Eye (tissue), 1 donor: ENCODE data around the gene NUFIP1.
"Not testable (repeated sequence)": the region's sequence is repeated elsewhere in the genome, so short reads cannot be mapped to it uniquely, and the experiment has no call there.

Experiments
- DNase-seq: peaks from one replicate; pipeline ENCODE4 v3.0.0-alpha.2; 2015

The NUFIP1 gene

GRCh38 chr13:44969551-44970484 lies 19.5 kb downstream of the NUFIP1 start:
- peak; percentile 83 for DNase-seq

DNA sequence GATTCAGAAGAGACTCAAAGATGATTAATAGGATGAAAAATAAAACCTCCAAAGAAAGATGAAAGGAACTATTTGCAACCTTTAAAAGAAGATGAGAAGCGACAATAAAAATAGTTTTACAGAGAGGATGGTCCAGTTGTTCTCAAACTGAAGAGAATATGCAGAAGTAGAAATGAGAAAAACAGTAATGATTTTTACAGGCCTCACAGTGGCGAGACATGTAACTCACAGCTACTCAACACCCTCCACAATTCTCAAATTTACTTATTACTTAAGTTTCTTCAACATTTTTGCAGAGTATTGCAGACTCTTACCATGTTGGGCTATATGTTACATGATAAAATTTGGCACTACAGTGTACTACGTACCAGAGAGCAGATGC lies 20.8 kb downstream of the NUFIP1 start:
- DNase-seq = no peak

- peak; percentile 71 for DNase-seq
Observed at GRCh38 chr13:44967704-44968433, 21.4 kb downstream of the NUFIP1 start.

- no peak for DNase-seq
Observed at GRCh38 chr13:44961997-44962396, 27.3 kb downstream of the NUFIP1 start.

GRCh38 chr13:44955406-44955805 lies 33.9 kb downstream of the NUFIP1 start:
- peak; percentile 33 for DNase-seq

DNA sequence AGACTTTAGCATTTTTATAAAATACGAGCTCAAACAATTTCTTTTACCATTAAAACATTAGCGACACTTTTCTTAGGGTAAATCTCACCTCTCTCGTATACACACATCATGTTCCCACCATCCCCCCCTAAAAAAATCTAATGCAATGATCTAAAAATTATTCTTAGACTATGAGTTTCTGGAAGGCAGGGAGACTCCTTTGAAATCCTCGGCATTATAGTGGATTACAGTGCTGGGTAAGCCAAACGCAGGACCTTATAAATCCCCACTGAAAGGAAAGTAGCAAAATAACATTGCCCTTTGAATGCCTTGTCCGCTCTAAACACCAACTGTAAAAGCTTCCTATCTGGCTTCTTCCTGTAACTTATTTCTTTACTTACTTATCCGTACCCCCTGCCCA lies 35.0 kb downstream of the NUFIP1 start:
- no peak for DNase-seq

GRCh38 chr13:44952671-44953070 lies 36.6 kb downstream of the NUFIP1 start:
- no peak for DNase-seq

DNA sequence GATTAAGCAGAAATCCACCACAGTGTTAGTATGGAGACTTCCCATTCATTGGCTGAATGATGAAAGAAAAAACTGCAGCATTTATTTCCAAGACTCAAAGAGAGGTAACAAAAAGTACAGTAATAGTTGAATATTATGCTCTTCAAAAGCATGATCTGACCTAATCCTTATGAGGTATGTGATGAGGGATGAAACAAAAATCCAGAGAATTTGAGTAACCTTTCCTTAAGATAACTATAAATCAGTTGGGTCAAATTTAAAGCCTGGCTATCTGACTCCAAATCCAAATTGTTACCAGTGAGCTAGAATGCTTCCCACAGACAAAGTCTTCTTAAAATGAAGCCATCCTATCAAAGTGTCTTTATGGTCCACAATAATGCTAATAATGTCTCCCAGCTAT lies 38.1 kb downstream of the NUFIP1 start:
- no peak for DNase-seq

DNA sequence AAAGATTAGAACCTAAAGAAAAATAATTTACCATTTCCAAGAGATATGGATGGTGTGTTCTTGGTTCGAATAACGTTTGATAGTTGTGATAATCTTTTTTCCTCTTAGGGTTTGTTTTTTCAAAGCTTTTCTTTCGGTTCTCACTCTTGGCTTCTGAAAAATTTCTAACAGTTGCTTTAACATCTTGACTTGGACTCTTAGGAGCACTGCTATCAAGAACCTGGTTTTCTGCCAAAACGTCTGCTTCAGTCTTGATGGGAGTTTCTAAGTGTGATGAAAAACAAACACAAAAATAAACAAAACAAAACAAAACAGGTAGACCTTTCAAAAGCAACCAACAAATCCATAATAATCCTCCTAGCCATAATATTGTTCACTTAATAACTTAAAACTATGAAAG lies 45.9 kb downstream of the NUFIP1 start:
- DNase-seq = not testable (repeated sequence)

DNA sequence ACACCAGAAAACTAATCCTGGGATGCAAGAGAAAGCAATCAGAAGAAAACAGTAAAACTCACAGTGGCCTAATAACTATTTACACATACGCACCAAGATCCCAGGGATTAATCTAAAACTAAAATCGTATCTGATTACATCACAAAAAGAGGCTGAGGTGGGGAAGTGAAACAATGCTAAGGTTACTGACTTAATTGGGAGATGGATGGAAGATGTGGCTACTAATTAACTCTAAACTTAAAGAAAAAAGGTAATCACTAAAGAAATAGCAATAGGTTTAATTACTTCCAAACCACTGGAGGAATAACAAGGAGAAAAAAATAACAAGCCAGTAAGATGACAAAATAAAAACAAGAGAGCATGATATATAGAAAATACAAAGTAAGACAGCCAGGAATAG lies 50.4 kb downstream of the NUFIP1 start:
- no peak for DNase-seq

DNA sequence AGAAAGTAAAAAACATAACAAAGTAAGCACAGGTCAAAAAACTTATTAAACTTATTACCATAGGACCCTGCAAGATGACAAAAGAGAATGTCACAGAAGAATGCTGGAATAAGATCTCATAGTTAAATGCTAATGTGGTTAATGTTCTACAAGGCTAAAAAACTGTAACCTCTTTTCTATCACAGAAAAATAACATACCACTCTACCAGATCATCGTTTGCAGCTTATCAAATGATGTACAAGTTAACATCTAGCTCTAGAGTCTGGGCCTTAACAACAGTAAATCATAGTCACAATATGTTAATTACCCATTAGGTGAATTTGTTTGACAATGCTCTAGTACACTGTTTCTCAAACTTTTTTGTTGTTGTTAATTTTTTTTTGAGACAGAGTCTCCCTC lies 53.0 kb downstream of the NUFIP1 start:
- no peak for DNase-seq

DNA sequence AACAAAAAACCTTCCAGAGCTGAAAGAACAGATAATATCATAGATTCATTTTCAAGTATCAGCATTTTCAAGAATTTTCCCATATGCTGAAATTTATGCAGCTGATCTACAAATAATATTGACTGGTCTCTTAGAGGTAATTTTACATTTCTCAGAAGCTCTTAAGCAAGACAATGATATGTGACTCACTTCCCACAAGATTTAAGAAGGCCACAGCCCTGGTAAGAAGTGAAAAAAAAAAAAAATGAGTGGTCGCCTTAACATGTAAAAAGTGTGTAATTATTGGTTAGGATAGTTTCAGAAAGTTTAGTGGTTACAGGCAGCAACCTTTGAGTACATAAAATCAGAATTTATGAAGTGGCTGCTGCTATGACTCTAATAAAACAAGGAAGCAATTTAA lies 54.5 kb downstream of the NUFIP1 start:
- DNase-seq = no peak

GRCh38 chr13:44932850-44933251 lies 56.4 kb downstream of the NUFIP1 start:
- DNase-seq = no peak

DNA sequence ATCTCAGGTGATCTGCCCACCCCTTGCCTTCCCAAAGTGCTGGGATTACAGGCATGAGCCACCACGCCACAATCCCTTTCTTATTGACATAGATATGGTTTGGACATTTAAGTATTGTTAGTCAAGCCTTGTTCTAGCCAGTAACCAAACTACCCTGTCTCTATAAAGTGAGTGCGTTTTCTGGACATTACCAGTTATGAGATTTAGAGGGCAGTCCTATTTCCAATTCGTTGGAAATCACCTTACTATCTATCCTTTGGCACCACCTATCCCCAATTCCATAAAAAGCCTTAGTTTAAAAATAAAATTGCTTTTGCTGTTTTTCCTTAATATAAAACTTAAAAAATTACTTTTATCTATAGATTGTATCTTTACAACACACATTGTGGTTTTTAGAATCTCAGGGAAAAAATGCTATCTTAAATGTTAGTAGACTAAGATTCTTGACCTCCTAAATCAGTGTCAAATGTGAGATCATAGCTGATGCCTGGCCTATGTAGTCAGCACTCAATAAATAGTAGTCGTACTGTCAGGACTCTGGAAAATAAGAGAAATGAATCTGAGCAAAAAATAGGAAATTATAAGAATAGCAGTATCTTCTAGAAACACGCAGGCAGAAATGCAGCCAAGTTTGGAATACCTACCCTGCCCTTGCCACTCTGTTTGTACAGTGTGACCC lies 57.0 kb downstream of the NUFIP1 start:
- DNase-seq = no peak

DNA sequence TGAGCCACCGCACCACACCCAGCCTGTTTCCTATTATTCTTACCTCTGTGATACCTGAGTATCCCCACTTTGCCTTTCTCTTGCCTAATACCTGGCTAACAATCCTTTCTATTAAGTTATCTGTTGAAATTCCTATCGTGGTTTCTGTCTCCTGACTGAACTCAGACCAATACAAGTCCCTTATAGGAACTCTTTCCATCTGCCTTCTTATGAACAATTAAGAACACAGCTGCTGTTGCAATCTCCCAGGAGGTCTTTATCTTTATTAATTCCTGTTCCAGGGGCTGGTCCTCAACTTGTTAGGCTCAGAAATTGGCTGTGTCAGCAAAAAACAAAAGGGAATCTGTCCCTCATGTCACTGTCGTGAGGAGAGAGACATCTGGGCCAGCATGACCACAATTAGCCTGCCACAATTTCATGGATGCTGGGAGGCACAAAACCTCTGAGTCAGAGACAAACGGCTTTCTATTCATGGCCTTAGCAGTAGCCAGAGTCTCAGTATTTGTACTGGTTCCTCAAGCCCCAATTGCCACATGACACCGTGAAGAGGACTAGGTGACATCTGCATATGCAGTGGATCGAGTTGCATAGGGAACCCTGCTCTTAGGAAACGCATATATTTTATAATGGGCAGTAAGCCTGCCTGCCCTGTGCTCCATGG lies 58.2 kb downstream of the NUFIP1 start:
- DNase-seq = peak; percentile 84

DNA sequence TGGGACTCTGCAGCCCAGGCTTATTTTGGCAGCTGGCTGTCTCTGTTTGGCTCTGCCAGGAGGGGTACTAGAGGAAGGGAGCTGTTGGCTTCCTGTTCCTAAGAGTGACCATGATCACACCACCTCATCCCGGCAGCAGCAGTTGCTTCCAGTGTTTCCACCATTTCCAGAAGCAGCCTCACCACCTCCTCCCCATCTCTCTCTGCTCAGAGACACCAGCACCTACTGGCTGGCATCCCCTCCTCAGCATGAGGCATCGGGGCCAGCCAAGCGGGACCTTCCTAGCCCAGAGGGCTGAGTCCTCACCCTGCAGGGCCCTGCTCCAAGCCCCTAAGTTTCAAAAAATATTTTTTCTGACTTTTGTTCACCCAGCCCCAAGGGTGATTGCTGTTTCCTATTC lies 59.0 kb downstream of the NUFIP1 start:
- DNase-seq = no peak

- DNase-seq = no peak
Observed at GRCh38 chr13:44929692-44930091, 59.6 kb downstream of the NUFIP1 start.

DNA sequence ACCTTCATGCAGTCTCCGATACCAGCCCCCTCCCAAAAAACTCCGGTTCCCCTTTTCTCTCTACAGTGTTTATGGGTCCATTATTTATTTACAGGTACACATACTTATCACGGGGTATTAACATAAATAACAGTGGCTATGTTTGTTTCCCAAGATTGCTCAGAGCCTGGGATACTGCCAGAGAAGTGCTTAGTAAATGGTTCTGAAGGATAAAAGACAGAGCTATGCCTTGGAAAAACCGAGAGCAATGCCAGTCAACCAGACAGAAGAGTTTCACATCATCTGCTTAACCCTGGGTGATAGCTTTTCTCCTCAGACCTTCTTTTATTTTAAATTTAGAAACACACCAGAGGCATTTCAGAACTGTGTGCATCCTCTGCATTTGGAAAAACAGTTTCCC lies 61.3 kb downstream of the NUFIP1 start:
- no peak for DNase-seq

DNA sequence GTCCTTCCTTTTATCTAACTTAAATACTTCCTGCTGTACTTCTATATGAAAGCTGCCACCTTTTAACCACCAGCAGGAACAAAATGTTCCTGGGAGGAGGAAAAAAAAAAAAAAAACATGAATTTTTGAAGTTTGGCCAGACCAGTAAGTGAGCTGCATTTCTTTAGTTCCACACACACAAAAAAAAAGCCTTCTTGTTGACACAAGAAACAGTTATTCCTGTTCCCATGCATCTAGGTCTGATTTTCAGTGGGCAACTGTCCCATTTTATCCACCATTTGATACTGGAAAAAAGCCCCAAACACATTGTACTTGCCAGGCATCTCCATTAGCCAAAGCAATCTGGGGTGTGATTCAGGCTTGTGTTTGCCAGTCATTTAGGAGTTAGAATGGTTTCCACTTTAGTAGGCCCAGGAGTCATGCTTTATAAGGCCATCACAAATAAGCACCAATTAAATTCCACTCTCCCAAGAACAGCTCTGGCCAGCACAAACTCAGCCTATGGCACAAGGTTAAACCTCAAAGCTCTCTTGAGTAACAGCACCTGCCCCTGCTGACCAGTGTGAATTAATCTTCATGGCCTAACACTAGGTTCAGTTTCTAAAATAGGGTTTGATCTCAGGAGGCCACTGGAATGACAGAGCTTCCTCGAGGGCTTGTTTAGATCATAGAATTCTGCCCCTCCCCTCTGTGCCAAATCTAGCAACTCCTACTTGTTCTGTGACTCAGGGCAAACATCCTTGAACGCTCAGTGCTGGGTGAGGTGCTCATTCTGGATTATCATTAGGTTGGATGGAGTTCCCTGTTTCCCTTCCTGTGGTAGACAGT lies 67.1 kb downstream of the NUFIP1 start:
- no peak for DNase-seq

DNA sequence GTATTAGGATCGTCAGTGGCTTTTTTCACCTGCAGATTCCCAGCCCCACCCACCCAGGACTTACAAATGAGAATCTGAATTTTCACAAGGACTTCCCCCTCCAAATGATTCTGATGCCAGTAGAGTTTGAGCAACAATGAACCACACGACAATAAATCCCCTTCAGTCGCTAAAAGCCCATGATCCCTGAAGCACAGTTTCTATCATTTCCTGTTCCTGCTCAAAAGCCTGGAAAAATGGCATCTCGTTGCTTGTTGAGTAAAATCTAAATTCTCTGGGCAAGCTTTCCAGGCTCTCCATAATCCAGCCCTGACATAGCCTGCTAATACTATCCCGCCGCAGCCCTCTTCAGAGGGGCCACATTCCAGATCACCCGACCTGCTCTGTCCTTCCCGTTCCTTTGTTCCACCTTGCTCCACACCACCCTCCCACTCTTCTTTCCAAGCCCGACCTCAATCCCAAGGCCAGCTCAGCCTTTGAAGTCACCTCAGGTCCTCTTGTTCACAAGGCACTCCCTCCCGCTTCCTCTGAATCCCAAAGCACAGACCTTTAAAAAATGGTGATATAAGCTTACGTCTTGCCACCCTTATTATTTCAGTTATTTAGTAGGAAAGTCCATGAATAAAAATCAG lies 67.9 kb downstream of the NUFIP1 start:
- no peak for DNase-seq

- no peak for DNase-seq
Observed at GRCh38 chr13:44920013-44920412, 69.3 kb downstream of the NUFIP1 start.
